ENCODE results near the gene LMAN1L.

GRCh38 chr15:74768771-74769342, 43.8 kb upstream of the LMAN1L start:
- TF ChIP-seq POLR2AphosphoS5 (IDR thresholded peaks at IDR 0.05) (no peak), POLR2A (IDR thresholded peaks at IDR 0.05) (no peak)
